NT2/D1 (cell line): ENCODE results near the gene CTBP1.

Experiments
- DNase-seq: peaks from one replicate; pipeline ENCODE4 v3.0.0-alpha.2; 2011; ENCODE audit warnings: low read depth, low spot score
- H3K27me3 ChIP-seq: 2 replicates; pipeline ENCODE4 v1.6.0; 2011; ENCODE audit warnings: mild to moderate bottlenecking; ENCODE audit not compliant: insufficient read length, insufficient read depth
- H3K36me3 ChIP-seq: 2 replicates; pipeline ENCODE4 v1.6.1; 2011; ENCODE audit warnings: mild to moderate bottlenecking, low read length, mixed read lengths; ENCODE audit not compliant: insufficient read depth, insufficient read length
- H3K4me1 ChIP-seq: 2 replicates; pipeline ENCODE4 v1.5.1; 2011; ENCODE audit not compliant: insufficient read depth, insufficient read length
- H3K4me3 ChIP-seq: 2 replicates; pipeline ENCODE4 v1.5.1; 2011; ENCODE audit warnings: low read depth; ENCODE audit not compliant: insufficient read length
- H3K9ac ChIP-seq: 2 replicates; pipeline ENCODE4 v1.6.0; 2011; ENCODE audit warnings: low read depth; ENCODE audit not compliant: insufficient read length
- H3K9me3 ChIP-seq: 2 replicates; pipeline ENCODE4 v1.5.1; 2011; ENCODE audit warnings: mild to moderate bottlenecking, low read length; ENCODE audit not compliant: insufficient read depth
- SUZ12 ChIP-seq: IDR thresholded peaks from 2 replicates; pipeline ENCODE4 v1.6.1; 2011; ENCODE audit not compliant: insufficient read length, insufficient read depth; ENCODE audit errors: extremely low read depth
- YY1 ChIP-seq: IDR thresholded peaks from 2 replicates; pipeline ENCODE4 v1.6.1; 2011; ENCODE audit not compliant: insufficient read length, insufficient read depth
- ZNF274 ChIP-seq: IDR thresholded peaks from 2 replicates; pipeline ENCODE4 v1.6.1; 2011; ENCODE audit warnings: mild to moderate bottlenecking, low read depth, low read length

Gene CTBP1

DNA sequence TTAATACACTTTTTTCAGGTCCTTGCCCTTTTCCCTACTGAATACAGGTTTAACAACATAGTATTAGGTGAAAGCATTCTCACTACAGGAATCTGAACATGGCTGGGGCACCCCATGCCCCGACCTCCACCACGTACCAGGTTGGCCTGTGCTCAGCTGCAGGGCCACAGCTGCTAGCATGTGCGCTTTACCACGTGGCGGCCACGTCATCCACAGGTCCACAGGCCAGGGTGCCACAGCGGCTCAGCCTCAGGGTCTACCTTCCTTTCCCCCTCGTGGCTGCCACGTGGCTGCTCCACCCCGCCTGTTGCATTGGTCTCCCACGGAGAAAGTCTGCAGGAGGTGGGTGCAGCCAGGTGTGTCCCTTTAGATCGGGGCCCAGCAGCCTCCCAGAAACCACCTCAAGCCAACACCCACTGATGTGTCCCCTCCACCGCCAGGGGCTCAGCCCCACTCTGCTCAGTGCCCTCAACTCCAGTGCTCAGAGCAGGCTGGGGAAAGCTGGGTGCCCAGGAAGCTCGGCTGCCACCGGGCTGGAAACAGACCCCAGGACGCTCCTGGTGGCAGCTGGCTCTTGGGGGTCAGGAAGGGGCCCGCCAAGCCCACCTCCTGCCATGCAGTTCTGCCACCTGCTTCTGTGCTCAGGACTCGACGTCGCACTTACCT lies 17.8 kb downstream of the CTBP1 start:
- H3K4me3 ChIP-seq: no peak overlapping the region
- H3K4me1 ChIP-seq: peaks cover 17% of the 10 kb centered on the region
- H3K27me3 ChIP-seq: no peaks in the 10 kb centered on the region
- DNase-seq: no peak
- no peak overlapping the region for H3K9ac ChIP-seq
- TF ChIP-seq ZNF274: no peak
- TF ChIP-seq YY1: no peak
- TF ChIP-seq SUZ12: no peak
- no peaks in the 10 kb centered on the region for H3K9me3 ChIP-seq
- peaks cover 98% of the 10 kb centered on the region for H3K36me3 ChIP-seq

DNA sequence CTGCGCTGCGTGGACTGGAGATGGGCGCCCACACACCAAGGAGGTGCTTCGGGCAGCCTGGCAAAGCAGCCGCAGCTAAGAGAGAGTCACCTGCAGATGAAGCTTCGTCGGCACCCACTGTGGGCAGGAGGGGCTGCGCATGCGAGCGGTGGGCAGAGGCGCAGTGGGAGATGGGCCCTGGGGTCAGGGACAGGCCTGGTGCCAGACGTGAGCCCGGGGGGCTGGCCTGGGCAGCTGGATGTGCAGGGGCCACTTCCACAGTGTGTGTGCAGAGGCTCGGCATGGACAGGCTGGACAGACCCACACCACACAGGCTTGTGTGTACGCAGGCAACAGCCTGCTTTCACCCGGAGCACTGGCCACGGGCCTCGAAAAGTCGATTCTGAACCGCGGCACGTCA lies 18.6 kb downstream of the CTBP1 start:
- peaks cover 17% of the 10 kb centered on the region for H3K4me1 ChIP-seq
- DNase-seq: no peak
- TF ChIP-seq ZNF274 (no peak), YY1 (no peak), SUZ12 (no peak)
- no peaks in the 10 kb centered on the region for H3K27me3 ChIP-seq
- peaks cover 98% of the 10 kb centered on the region for H3K36me3 ChIP-seq
- no peak overlapping the region for H3K9ac ChIP-seq
- H3K4me3 ChIP-seq: no peak overlapping the region
- H3K9me3 ChIP-seq: no peaks in the 10 kb centered on the region

DNA sequence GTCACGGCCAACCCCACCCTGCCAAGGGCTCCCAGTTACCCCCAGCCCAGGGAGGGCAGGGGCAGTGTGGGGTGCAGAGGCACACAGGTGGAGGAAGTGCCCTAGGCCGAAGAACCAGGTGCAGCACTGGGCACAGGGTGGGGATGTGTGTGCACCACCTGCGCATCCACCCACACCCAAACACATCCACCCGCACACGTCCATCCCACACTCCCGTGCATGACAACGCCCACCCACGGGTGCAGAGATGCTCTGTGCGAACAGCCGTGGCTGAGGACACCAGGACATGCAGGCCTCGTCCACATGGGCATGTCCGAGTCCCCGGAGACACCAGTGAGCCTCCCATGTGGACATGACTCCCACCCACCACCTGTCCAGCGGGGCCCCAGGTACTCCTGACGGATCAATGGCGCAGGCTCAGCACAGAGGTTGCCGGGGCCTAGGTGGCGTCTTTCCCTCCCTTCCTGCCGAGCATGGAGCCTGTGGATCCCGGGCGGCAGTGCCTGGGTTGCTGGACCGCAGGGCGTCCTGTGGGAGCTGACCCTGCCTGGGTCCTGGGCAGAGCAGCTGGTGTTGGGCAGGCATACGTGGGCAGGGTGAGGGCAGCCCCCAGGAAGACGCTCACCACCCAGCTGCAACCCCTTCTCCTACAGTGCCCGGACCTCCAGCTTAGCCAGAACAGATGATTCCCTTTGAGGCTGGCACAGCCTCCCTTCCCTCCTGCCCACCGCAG lies 19.6 kb downstream of the CTBP1 start:
- H3K4me1 ChIP-seq: peaks cover 11% of the 10 kb centered on the region
- TF ChIP-seq YY1: no peak
- no peak for TF ChIP-seq SUZ12
- no peak for TF ChIP-seq ZNF274
- no peaks in the 10 kb centered on the region for H3K9me3 ChIP-seq
- peaks cover 99% of the 10 kb centered on the region for H3K36me3 ChIP-seq
- no peaks in the 10 kb centered on the region for H3K27me3 ChIP-seq
- DNase-seq: no peak
- no peak overlapping the region for H3K4me3 ChIP-seq
- no peak overlapping the region for H3K9ac ChIP-seq

DNA sequence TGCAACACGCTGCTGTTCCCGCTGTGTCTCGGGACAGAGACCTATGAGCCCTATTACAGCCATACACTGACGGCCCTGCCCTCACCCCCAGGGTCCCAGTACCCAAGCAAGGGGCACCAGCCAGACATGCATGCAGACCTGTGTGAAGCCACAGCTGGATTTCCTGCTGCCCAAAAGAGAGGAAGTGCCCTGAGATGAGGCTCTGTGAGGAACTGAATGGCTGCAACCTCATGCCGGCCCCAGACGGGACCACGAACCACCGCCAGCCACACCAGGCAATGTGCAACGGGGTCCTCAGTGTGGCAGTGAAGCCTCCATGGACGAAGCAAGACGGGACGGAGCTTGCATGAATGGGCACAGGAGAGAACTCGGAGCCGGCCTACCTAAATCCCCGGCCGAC lies 21.1 kb downstream of the CTBP1 start:
- Histone ChIP-seq H3K36me3 (peaks cover 99% of the 10 kb centered on the region), H3K4me3 (no peak overlapping the region), H3K27me3 (no peaks in the 10 kb centered on the region), H3K9ac (no peak overlapping the region), H3K4me1 (peaks cover 2% of the 10 kb centered on the region), H3K9me3 (no peaks in the 10 kb centered on the region)
- no peak for TF ChIP-seq YY1
- TF ChIP-seq SUZ12: no peak
- no peak for TF ChIP-seq ZNF274
- DNase-seq: no peak

DNA sequence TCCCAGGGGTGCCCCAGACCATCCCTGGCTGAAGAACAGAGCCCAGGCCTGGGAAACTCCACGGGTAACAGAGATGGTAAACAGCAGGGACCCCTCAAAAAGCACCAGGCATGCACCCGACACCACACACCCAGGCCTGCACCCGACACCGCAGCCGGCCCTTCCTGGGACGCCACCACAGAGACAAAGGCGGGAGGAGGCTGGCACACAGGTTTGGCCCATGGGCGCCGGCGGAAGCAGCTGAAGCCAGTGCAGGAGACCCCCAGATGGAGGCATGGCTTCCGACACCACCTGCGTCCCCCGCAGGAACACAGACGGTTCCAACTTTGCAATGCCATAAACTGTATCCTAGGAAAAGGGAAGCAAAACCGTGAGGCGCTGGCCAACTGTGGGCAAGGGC lies 22.3 kb downstream of the CTBP1 start:
- no peak overlapping the region for H3K4me3 ChIP-seq
- H3K9me3 ChIP-seq: no peaks in the 10 kb centered on the region
- no peak overlapping the region for H3K9ac ChIP-seq
- TF ChIP-seq ZNF274 (no peak), SUZ12 (no peak), YY1 (no peak)
- peaks cover 2% of the 10 kb centered on the region for H3K4me1 ChIP-seq
- no peaks in the 10 kb centered on the region for H3K27me3 ChIP-seq
- no peak for DNase-seq
- H3K36me3 ChIP-seq: peaks cover 100% of the 10 kb centered on the region

DNA sequence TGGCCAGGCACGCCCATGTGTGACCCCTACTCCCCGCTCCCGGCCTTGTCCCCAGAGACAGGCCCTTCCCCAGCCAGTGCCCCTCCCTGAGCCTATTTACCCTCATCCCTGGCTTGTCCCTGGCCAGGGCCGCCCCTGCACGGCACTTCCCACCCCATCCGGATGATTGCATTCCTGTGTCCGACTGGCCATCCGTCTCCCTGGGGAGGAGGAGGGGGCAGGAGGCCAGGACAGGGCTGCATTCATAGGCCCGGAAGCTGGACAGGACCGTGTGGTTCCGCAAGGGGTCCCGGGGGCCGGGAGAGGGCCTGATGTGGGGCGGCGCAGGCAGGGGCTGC lies 22.8 kb downstream of the CTBP1 start:
- peaks cover 100% of the 10 kb centered on the region for H3K36me3 ChIP-seq
- no peaks in the 10 kb centered on the region for H3K27me3 ChIP-seq
- no peak for TF ChIP-seq YY1
- TF ChIP-seq SUZ12: no peak
- TF ChIP-seq ZNF274: no peak
- H3K9ac ChIP-seq: no peak overlapping the region
- H3K9me3 ChIP-seq: no peaks in the 10 kb centered on the region
- peaks cover 2% of the 10 kb centered on the region for H3K4me1 ChIP-seq
- DNase-seq: no peak
- no peak overlapping the region for H3K4me3 ChIP-seq

DNA sequence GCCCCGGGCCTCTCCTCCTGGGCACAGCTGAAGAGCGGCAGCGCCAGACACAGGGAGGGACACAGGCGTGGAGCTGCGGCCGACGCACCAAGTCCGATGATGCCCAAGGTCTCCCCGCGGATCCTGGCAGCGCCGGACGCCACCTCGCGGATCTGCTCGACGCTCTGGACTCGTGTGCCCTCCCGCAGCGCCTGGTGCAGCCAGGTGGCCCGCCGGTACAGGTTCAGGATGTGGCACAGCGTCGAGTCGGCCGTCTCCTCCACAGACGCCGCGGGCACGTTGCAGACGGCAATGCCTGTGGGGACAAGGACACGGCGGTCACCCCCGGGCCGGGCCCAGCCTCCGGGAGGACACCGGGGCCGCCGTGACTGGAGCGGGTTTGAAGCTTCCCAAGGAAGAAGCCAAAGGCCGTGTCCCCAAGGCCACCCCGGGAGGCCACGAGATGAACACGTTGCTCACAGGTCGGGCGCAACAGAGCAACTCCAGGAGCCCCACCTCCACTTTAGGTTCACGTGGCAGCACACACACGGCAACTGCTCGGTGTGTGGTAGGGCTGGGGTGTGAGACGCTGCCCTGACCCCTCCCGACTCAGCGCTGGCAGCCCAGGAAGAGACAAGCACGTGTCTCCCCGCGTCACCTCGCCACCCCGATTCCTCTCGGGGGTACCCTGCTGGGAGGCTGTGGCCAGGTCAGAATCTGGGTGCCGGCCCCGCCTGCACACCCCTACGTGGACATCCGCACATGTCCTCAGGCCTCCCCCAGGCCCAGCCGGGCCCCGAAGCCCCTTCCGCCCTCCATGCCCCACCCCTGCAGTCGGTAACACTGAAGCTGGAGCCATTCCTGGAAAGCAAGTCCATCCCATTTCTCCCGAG lies 23.4 kb downstream of the CTBP1 start:
- Histone ChIP-seq H3K9me3 (no peaks in the 10 kb centered on the region), H3K4me3 (no peak overlapping the region), H3K27me3 (no peaks in the 10 kb centered on the region), H3K36me3 (peaks cover 100% of the 10 kb centered on the region), H3K9ac (no peak overlapping the region), H3K4me1 (peaks cover 2% of the 10 kb centered on the region)
- no peak for DNase-seq
- TF ChIP-seq YY1 (no peak), SUZ12 (no peak), ZNF274 (no peak)
